HFFc6 (cell line): ENCODE results near the gene ZNF683. TPM values are rescaled to one million over a fixed set of nuclear protein-coding genes. Genes with fewer than 3 reads are reported as not detected.

Source experiments
- DNase-seq: peaks from one replicate; pipeline ENCODE4 v3.0.0-alpha.2; 2018
- H3K27ac Mint-ChIP-seq: 2 replicates; pipeline ENCODE4 v1.8.0; 2020; ENCODE audit warnings: mild to moderate bottlenecking, mixed read lengths
- H3K27me3 Mint-ChIP-seq: 2 replicates; pipeline ENCODE4 v1.8.0; 2021; ENCODE audit warnings: mild to moderate bottlenecking, moderate library complexity, mixed read lengths; ENCODE audit not compliant: insufficient read depth
- H3K36me3 Mint-ChIP-seq: 2 replicates; pipeline ENCODE4 v1.8.0; 2021; ENCODE audit warnings: low read depth, mixed read lengths
- H3K4me1 Mint-ChIP-seq: 2 replicates; pipeline ENCODE4 v1.8.0; 2020; ENCODE audit warnings: low read depth, mixed read lengths
- H3K4me3 Mint-ChIP-seq: 2 replicates; pipeline ENCODE4 v1.8.0; 2020; ENCODE audit warnings: mild to moderate bottlenecking, moderate library complexity, mixed read lengths
- H3K9me3 Mint-ChIP-seq: 2 replicates; pipeline ENCODE4 v1.8.0; 2020; ENCODE audit warnings: mild to moderate bottlenecking, mixed read lengths
- CTCF ChIP-seq: fragments of 200-600 bp; sonication (generic); IDR thresholded peaks from 2 replicates; pipeline ENCODE4 v1.5.0; 2021; ENCODE audit warnings: antibody characterized with exemption, mild to moderate bottlenecking
- total RNA-seq, 6 experiments: library from RNA; stranded (reverse); fragmentation: NEBNext Ultra II Directional; extraction: Animal tissue kit (Norgen Biotek cat#: 25700); gene quantifications; 2 replicates in 1 of 6; 3 replicates in 5 of 6; pipeline ENCODE4 v1.2.3, GENCODE V29; 2021

The ZNF683 gene
- total RNA-seq, 6 experiments from 2014 or later = not detected

GRCh38 chr1:26372039-26372438 is 511 bp downstream of the ZNF683 start:
- Mint-ChIP-seq H3K9me3 (peaks cover 5% of the 10 kb centered on the region; the same call in 1 of the 2 replicates), H3K36me3 (no peaks in the 10 kb centered on the region; the same call in 1 of the 2 replicates), H3K27ac (no peak overlapping the region), H3K4me3 (no peak overlapping the region), H3K27me3 (peaks cover 4% of the 10 kb centered on the region), H3K4me1 (peaks cover 47% of the 10 kb centered on the region)
- TF ChIP-seq CTCF = no peak
- peak; percentile 17 for DNase-seq

DNA sequence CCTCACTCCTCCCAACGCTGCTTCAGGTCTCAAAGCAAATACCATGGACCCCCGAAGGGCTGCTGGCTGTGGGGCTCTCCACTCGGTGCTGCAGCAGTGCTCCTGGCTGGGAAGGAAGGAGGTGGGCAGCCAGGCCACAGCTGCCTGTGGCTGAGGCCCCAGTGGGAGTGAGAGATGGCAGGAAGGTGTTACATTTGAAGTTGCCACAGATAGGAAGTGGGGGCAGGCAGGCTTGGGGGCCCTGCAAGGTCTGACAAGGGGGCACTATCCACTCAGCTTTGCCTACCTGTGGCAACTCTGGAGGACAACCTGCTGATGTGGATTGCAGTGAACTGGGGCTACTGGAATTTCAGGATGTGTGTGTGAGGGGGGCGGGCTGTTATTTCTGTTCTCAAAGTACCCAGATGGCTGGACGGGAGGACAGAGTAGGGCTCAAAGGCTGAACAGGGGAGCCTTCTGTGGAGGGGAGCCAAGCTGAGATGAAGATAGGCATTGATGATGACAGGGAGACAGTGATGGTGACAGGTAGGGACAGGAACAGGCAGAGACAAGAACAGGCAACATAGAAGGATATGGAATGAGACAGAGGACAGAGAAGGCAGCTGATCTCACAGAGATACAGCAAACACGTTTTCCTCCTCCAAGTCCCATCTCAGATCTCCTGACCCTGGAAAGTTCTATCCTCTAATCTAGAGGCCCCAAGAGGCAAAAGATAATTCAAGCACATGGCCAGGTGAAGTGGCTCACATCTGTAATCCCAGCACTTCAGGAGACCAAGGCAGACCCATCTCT is 1.8 kb downstream of the ZNF683 start:
- Mint-ChIP-seq H3K27me3 (peaks cover 4% of the 10 kb centered on the region), H3K4me3 (no peak overlapping the region), H3K9me3 (peaks cover 5% of the 10 kb centered on the region; the same call in 1 of the 2 replicates), H3K4me1 (peaks cover 35% of the 10 kb centered on the region), H3K36me3 (no peaks in the 10 kb centered on the region; the same call in 1 of the 2 replicates), H3K27ac (no peak overlapping the region)
- no peak for DNase-seq
- TF ChIP-seq CTCF = no peak

GRCh38 chr1:26368486-26368885 is 4.1 kb downstream of the ZNF683 start:
- Mint-ChIP-seq H3K4me1 (peaks cover 17% of the 10 kb centered on the region), H3K27me3 (peaks cover 17% of the 10 kb centered on the region), H3K9me3 (peaks cover 5% of the 10 kb centered on the region; the same call in 1 of the 2 replicates), H3K4me3 (no peak overlapping the region), H3K27ac (no peak overlapping the region), H3K36me3 (no peaks in the 10 kb centered on the region; the same call in 1 of the 2 replicates)
- no peak for TF ChIP-seq CTCF
- no peak for DNase-seq

DNA sequence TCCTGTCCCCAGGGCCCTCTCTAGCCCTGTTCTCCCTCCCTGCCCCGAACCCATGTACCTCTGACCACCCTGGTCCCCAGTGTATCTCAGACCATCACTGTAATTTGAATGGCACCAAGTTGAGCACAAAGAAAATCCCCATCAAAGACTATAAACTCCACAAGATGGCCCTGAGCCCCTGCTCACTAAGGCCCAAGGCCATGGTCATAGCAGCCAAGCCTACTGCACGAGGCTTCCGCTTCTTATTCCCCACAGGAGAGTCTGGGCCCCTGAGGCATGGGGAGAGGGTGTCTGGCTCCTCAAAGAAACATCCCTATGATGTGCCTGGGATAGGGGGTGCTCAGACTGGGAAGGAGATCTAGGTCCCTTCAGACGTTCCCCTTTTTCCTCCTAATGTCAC is 4.5 kb downstream of the ZNF683 start:
- Mint-ChIP-seq H3K27me3 (peaks cover 20% of the 10 kb centered on the region), H3K4me1 (peaks cover 15% of the 10 kb centered on the region), H3K27ac (no peak overlapping the region), H3K9me3 (peaks cover 5% of the 10 kb centered on the region; the same call in 1 of the 2 replicates), H3K36me3 (no peaks in the 10 kb centered on the region; the same call in 1 of the 2 replicates), H3K4me3 (no peak overlapping the region)
- no peak for TF ChIP-seq CTCF
- DNase-seq = no peak

DNA sequence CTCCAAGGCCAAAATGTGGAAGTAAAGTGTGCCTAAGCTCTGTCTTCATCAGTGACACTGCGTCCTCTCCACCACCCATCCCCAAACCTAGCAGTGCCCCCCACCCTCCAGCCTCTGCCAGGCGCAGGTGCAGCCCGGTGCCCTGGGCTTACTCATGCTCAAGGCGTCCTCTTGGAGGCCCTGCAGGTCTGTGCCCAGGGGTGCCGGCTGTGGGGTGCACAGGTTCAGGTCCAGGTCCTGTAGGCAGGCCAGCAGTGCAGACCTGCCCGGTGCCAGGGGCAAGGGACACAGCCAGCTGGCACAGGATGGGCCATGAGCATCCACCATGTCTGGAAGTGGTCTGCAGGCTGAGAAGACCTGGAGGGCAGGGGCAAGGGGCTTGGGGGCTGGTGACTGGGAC is 5.1 kb downstream of the ZNF683 start:
- H3K4me1 Mint-ChIP-seq = peaks cover 12% of the 10 kb centered on the region
- H3K4me3 Mint-ChIP-seq = no peak overlapping the region
- no peak for DNase-seq
- H3K9me3 Mint-ChIP-seq = peaks cover 5% of the 10 kb centered on the region; the same call in 1 of the 2 replicates
- H3K27ac Mint-ChIP-seq = no peak overlapping the region
- TF ChIP-seq CTCF = no peak
- H3K36me3 Mint-ChIP-seq = no peaks in the 10 kb centered on the region; the same call in 1 of the 2 replicates
- peaks cover 23% of the 10 kb centered on the region for H3K27me3 Mint-ChIP-seq
